Karpas-422 (cell line): ENCODE measurements around the gene OR5B2. TPM values are rescaled to one million over a fixed set of nuclear protein-coding genes. Genes with fewer than 3 reads are reported as not detected.

Experiments used
- DNase-seq: peaks from one replicate; pipeline ENCODE4 v3.0.0-alpha.2; 2015
- H2AFZ ChIP-seq: fragments of 200-600 bp; sonication (generic); 2 replicates; pipeline ENCODE4 v1.6.1; 2014; ENCODE audit warnings: antibody characterized with exemption, low read length, mixed read lengths
- H3K27ac ChIP-seq: fragments of 200-600 bp; sonication (generic); 2 replicates; pipeline ENCODE4 v1.5.1; 2014; ENCODE audit warnings: mild to moderate bottlenecking, low read length, moderate library complexity
- H3K27me3 ChIP-seq: fragments of 200-600 bp; sonication (generic); 2 replicates; pipeline ENCODE4 v1.6.1; 2014; ENCODE audit warnings: low read length, mixed read lengths
- H3K36me3 ChIP-seq: fragments of 200-600 bp; sonication (generic); 2 replicates; pipeline ENCODE4 v1.6.1; 2014; ENCODE audit warnings: low read length, mixed read lengths; ENCODE audit not compliant: insufficient read depth
- H3K4me1 ChIP-seq: fragments of 200-600 bp; sonication (generic); 2 replicates; pipeline ENCODE4 v1.6.1; 2014; ENCODE audit warnings: mild to moderate bottlenecking, low read length, mixed read lengths
- H3K4me2 ChIP-seq: fragments of 200-600 bp; sonication (generic); 2 replicates; pipeline ENCODE4 v1.6.1; 2014; ENCODE audit warnings: low read length, low read depth, mild to moderate bottlenecking; ENCODE audit not compliant: poor library complexity, severe bottlenecking
- H3K4me3 ChIP-seq: fragments of 200-600 bp; sonication (generic); 2 replicates; pipeline ENCODE4 v1.5.1; 2014; ENCODE audit warnings: mild to moderate bottlenecking, antibody characterized with exemption, low read length, mixed read lengths
- H3K79me2 ChIP-seq: fragments of 200-600 bp; sonication (generic); 2 replicates; pipeline ENCODE4 v1.6.1; 2014; ENCODE audit warnings: mild to moderate bottlenecking, low read length, mixed read lengths
- H3K9ac ChIP-seq: fragments of 200-600 bp; sonication (generic); 2 replicates; pipeline ENCODE4 v1.6.0; 2014; ENCODE audit warnings: low read length
- H3K9me2 ChIP-seq: fragments of 200-600 bp; sonication (generic), shearing (Covaris generic); replicated peaks from 2 replicates; pipeline ENCODE4 v1.6.0; 2014; ENCODE audit warnings: mild to moderate bottlenecking, low read length, moderate library complexity; ENCODE audit not compliant: insufficient read depth
- H3K9me3 ChIP-seq: fragments of 300-700, 200-600 bp; sonication (generic); 2 replicates; pipeline ENCODE4 v1.6.1; 2014; ENCODE audit warnings: low read length, mixed read lengths
- H4K20me1 ChIP-seq: fragments of 200-600 bp; sonication (generic); 2 replicates; pipeline ENCODE4 v1.6.1; 2014; ENCODE audit warnings: mild to moderate bottlenecking, antibody characterized with exemption, low read length, low read depth; ENCODE audit not compliant: insufficient read depth
- total RNA-seq: library from RNA; depleted of rRNA; stranded (reverse); fragments of >200 nt; shearing (Covaris generic); gene quantifications from 2 replicates; pipeline ENCODE4 v1.2.3, GENCODE V29; 2014; ENCODE audit warnings: low replicate concordance; rRNA removed

OR5B2 gene
- total RNA-seq, result not detected in 2 replicates

- no peak within 1 kb of the TSS for H3K27ac ChIP-seq
- no peaks in the 10 kb centered on the region for H3K9me3 ChIP-seq
- no peaks in the 10 kb centered on the region for H3K4me1 ChIP-seq
- H3K4me3 ChIP-seq, result no peak within 1 kb of the TSS
- H3K36me3 ChIP-seq, result no peaks in the 10 kb centered on the region
- no peak for DNase-seq
- no peak within 1 kb of the TSS for H3K4me2 ChIP-seq
- no peaks in the 10 kb centered on the region for H3K79me2 ChIP-seq
- H2AFZ ChIP-seq, result no peak within 1 kb of the TSS
- no peaks in the 10 kb centered on the region for H3K27me3 ChIP-seq
- H3K9ac ChIP-seq, result no peak within 1 kb of the TSS
- no peaks in the 10 kb centered on the region for H3K9me2 ChIP-seq
- H4K20me1 ChIP-seq, result no peaks in the 10 kb centered on the region
Measured at GRCh38 chr11:58428021-58428420, at the start of gene OR5B2. TSS of gene OR5B2 (minus strand) at chr11:58428121. CDS start at chr11:58423261, 4,860 bp downstream.

- Histone ChIP-seq H3K4me2 (no peak overlapping the region), H3K4me3 (no peak overlapping the region), H3K79me2 (no peaks in the 10 kb centered on the region), H4K20me1 (no peaks in the 10 kb centered on the region), H3K27me3 (no peaks in the 10 kb centered on the region), H2AFZ (no peak overlapping the region), H3K9ac (no peak overlapping the region), H3K9me3 (peaks cover 5% of the 10 kb centered on the region; the same call in 1 of the 2 replicates), H3K9me2 (no peaks in the 10 kb centered on the region), H3K27ac (no peak overlapping the region), H3K4me1 (no peaks in the 10 kb centered on the region), H3K36me3 (no peaks in the 10 kb centered on the region)
- no peak for DNase-seq
Measured at GRCh38 chr11:58471892-58472291, 44.0 kb upstream of the OR5B2 start.

- Histone ChIP-seq H3K36me3 (no peaks in the 10 kb centered on the region), H3K27ac (no peak overlapping the region), H3K79me2 (no peaks in the 10 kb centered on the region), H3K27me3 (no peaks in the 10 kb centered on the region), H3K9me3 (no peaks in the 10 kb centered on the region; the same call in 1 of the 2 replicates), H3K4me1 (no peaks in the 10 kb centered on the region), H4K20me1 (no peaks in the 10 kb centered on the region), H3K9me2 (no peaks in the 10 kb centered on the region), H3K4me3 (no peak overlapping the region), H3K9ac (no peak overlapping the region), H2AFZ (no peak overlapping the region), H3K4me2 (no peak overlapping the region)
- DNase-seq, result no peak
Measured at GRCh38 chr11:58466293-58466692, 38.4 kb upstream of the OR5B2 start.

- Histone ChIP-seq H3K27me3 (no peaks in the 10 kb centered on the region), H3K4me3 (no peak overlapping the region), H2AFZ (no peak overlapping the region), H3K9ac (no peak overlapping the region), H4K20me1 (no peaks in the 10 kb centered on the region), H3K36me3 (no peaks in the 10 kb centered on the region), H3K4me1 (no peaks in the 10 kb centered on the region), H3K79me2 (no peaks in the 10 kb centered on the region), H3K27ac (no peak overlapping the region), H3K4me2 (no peak overlapping the region), H3K9me3 (no peaks in the 10 kb centered on the region), H3K9me2 (no peaks in the 10 kb centered on the region)
- no peak for DNase-seq
Measured at GRCh38 chr11:58465690-58466089, 37.8 kb upstream of the OR5B2 start.

GRCh38 chr11:58451585-58451984 lies 23.7 kb upstream of the OR5B2 start:
- Histone ChIP-seq H3K27ac (no peak overlapping the region), H3K36me3 (no peaks in the 10 kb centered on the region), H3K9me3 (no peaks in the 10 kb centered on the region), H2AFZ (no peak overlapping the region), H3K79me2 (no peaks in the 10 kb centered on the region), H3K4me1 (no peaks in the 10 kb centered on the region), H4K20me1 (no peaks in the 10 kb centered on the region), H3K9me2 (no peaks in the 10 kb centered on the region), H3K9ac (no peak overlapping the region), H3K27me3 (no peaks in the 10 kb centered on the region), H3K4me2 (no peak overlapping the region), H3K4me3 (no peak overlapping the region)
- DNase-seq, result no peak

GRCh38 chr11:58446294-58446693 lies 18.4 kb upstream of the OR5B2 start:
- H3K27ac ChIP-seq, result no peak overlapping the region
- H3K4me2 ChIP-seq, result no peak overlapping the region
- no peaks in the 10 kb centered on the region for H3K4me1 ChIP-seq
- no peaks in the 10 kb centered on the region for H4K20me1 ChIP-seq
- no peak overlapping the region for H2AFZ ChIP-seq
- no peaks in the 10 kb centered on the region for H3K9me3 ChIP-seq
- no peaks in the 10 kb centered on the region for H3K9me2 ChIP-seq
- no peaks in the 10 kb centered on the region for H3K27me3 ChIP-seq
- H3K9ac ChIP-seq, result no peak overlapping the region
- H3K36me3 ChIP-seq, result no peaks in the 10 kb centered on the region
- no peaks in the 10 kb centered on the region for H3K79me2 ChIP-seq
- H3K4me3 ChIP-seq, result no peak overlapping the region
- DNase-seq, result no peak

GRCh38 chr11:58444300-58444699 lies 16.4 kb upstream of the OR5B2 start:
- Histone ChIP-seq H3K9me2 (no peaks in the 10 kb centered on the region), H2AFZ (no peak overlapping the region), H3K4me2 (no peak overlapping the region), H3K4me1 (no peaks in the 10 kb centered on the region), H4K20me1 (no peaks in the 10 kb centered on the region), H3K79me2 (no peaks in the 10 kb centered on the region), H3K36me3 (no peaks in the 10 kb centered on the region), H3K4me3 (no peak overlapping the region), H3K9me3 (no peaks in the 10 kb centered on the region), H3K27ac (no peak overlapping the region), H3K27me3 (no peaks in the 10 kb centered on the region), H3K9ac (no peak overlapping the region)
- no peak for DNase-seq

- H2AFZ ChIP-seq, result no peak within 1 kb of the TSS
- H3K9ac ChIP-seq, result no peak within 1 kb of the TSS
- H3K79me2 ChIP-seq, result no peaks in the 10 kb centered on the region
- no peaks in the 10 kb centered on the region for H3K9me3 ChIP-seq
- DNase-seq, result no peak
- no peak within 1 kb of the TSS for H3K27ac ChIP-seq
- H4K20me1 ChIP-seq, result no peaks in the 10 kb centered on the region
- H3K27me3 ChIP-seq, result no peaks in the 10 kb centered on the region
- H3K4me1 ChIP-seq, result no peaks in the 10 kb centered on the region
- no peak within 1 kb of the TSS for H3K4me2 ChIP-seq
- no peak within 1 kb of the TSS for H3K4me3 ChIP-seq
- no peaks in the 10 kb centered on the region for H3K36me3 ChIP-seq
- H3K9me2 ChIP-seq, result no peaks in the 10 kb centered on the region
Measured at GRCh38 chr11:58442136-58442535, 14.2 kb upstream of the OR5B2 start, which contains the start of gene OR5B12. TSS of gene OR5B12 (minus strand) at chr11:58442236. CDS start at chr11:58440151, 2,085 bp downstream.

GRCh38 chr11:58438486-58438885 lies 10.6 kb upstream of the OR5B2 start:
- Histone ChIP-seq H3K36me3 (no peaks in the 10 kb centered on the region), H3K27ac (no peak overlapping the region), H3K27me3 (no peaks in the 10 kb centered on the region), H3K4me3 (no peak overlapping the region), H4K20me1 (no peaks in the 10 kb centered on the region), H2AFZ (no peak overlapping the region), H3K4me2 (no peak overlapping the region), H3K79me2 (no peaks in the 10 kb centered on the region), H3K9me2 (no peaks in the 10 kb centered on the region), H3K4me1 (no peaks in the 10 kb centered on the region), H3K9ac (no peak overlapping the region), H3K9me3 (no peaks in the 10 kb centered on the region)
- DNase-seq, result no peak
